IMR-90 (cell line): ENCODE results near the gene YKT6. TPM values are rescaled to one million over a fixed set of nuclear protein-coding genes. Genes with fewer than 3 reads are reported as not detected.

ENCODE experiments used
- ATAC-seq: fragments of 200-7000 bp; cut with Tn5 transposase; 2 replicates; pipeline ENCODE4 v1.9.1; 2020; ENCODE audit warnings: low read depth, mild to moderate bottlenecking, moderate library complexity
- BruUV-seq: library from RNA; stranded (reverse); fragments of 400-500 nt; replicated peaks from 2 replicates; lab custom pipeline; 2021; lab: Mats Ljungman, UMichigan
- CTCF ChIA-PET: fragments of 300-600 bp; formaldehyde crosslinking; extraction: SDS; loops from one replicate; lab custom pipeline; 2021; ENCODE audit warnings: antibody characterized with exemption; lab: Yijun Ruan, JAX
- POLR2A ChIA-PET: fragments of 300-600 bp; sonication (Branson Sonifier 250); formaldehyde crosslinking; loops from one replicate; lab custom pipeline; 2022; ENCODE audit warnings: antibody characterized with exemption; ENCODE audit not compliant: unreplicated experiment; lab: Charles Lee
- DNase-seq: peaks from one replicate; pipeline ENCODE4 v3.0.0; 2013
- H2AFZ ChIP-seq: replicated peaks from 2 replicates; pipeline ENCODE3; 2013; ENCODE audit warnings: low read length, mild to moderate bottlenecking; ENCODE audit not compliant: poor library complexity
- H2AK5ac ChIP-seq: 2 replicates; pipeline ENCODE4 v1.6.1; 2013; ENCODE audit warnings: low read depth, low read length, inconsistent platforms
- H2AK9ac ChIP-seq: replicated peaks from 2 replicates; pipeline ENCODE3; 2013; ENCODE audit warnings: mild to moderate bottlenecking, low read depth, low read length, moderate library complexity; ENCODE audit not compliant: poor library complexity
- H2BK120ac ChIP-seq: 2 replicates; pipeline ENCODE4 v1.6.1; 2013; ENCODE audit warnings: low read depth, low read length, inconsistent platforms
- H2BK15ac ChIP-seq: 3 replicates; pipeline ENCODE4 v1.6.1; 2013; ENCODE audit warnings: low read depth, low read length, inconsistent platforms
- H2BK20ac ChIP-seq: 2 replicates; pipeline ENCODE4 v1.6.1; 2013; ENCODE audit warnings: low read depth, mild to moderate bottlenecking, inconsistent platforms, low read length, moderate library complexity
- H2BK5ac ChIP-seq: 2 replicates; pipeline ENCODE4 v1.6.1; 2013; ENCODE audit warnings: mild to moderate bottlenecking, low read depth, low read length, inconsistent platforms; ENCODE audit not compliant: poor library complexity, severe bottlenecking
- H3K14ac ChIP-seq: replicated peaks from 2 replicates; pipeline ENCODE4 v1.6.1; 2013; ENCODE audit warnings: low read depth, low read length, inconsistent platforms
- H3K18ac ChIP-seq: 2 replicates; pipeline ENCODE4 v1.6.1; 2013; ENCODE audit warnings: low read depth, low read length, control low read depth
- H3K23ac ChIP-seq: 2 replicates; pipeline ENCODE4 v1.6.1; 2013; ENCODE audit warnings: low read depth, low read length, inconsistent platforms
- H3K27ac ChIP-seq: 2 replicates; pipeline ENCODE4 v1.5.1; 2013; ENCODE audit warnings: mild to moderate bottlenecking, control low read depth, low read length; ENCODE audit not compliant: insufficient read depth
- H3K27me3 ChIP-seq: 2 replicates; pipeline ENCODE4 v1.6.1; 2013; ENCODE audit warnings: low read length; ENCODE audit not compliant: control insufficient read depth, insufficient read depth
- H3K36me3 ChIP-seq: 2 replicates; pipeline ENCODE4 v1.6.1; 2013; ENCODE audit warnings: low read length, mixed read lengths; ENCODE audit not compliant: control insufficient read depth, insufficient read depth
- H3K4ac ChIP-seq: 2 replicates; pipeline ENCODE4 v1.6.1; 2013; ENCODE audit warnings: low read depth, low read length, inconsistent platforms
- H3K4me1 ChIP-seq: 2 replicates; pipeline ENCODE4 v1.6.1; 2013; ENCODE audit warnings: low read length, mixed read lengths; ENCODE audit not compliant: control insufficient read depth, insufficient read depth
- H3K4me2 ChIP-seq: 2 replicates; pipeline ENCODE4 v1.6.1; 2013; ENCODE audit warnings: low read depth, mild to moderate bottlenecking, control low read depth, low read length, moderate library complexity
- H3K4me3 ChIP-seq: 2 replicates; pipeline ENCODE4 v1.5.1; 2013; ENCODE audit warnings: low read depth, mild to moderate bottlenecking, control low read depth, low read length, moderate library complexity; ENCODE audit not compliant: insufficient read depth
- H3K56ac ChIP-seq: 2 replicates; pipeline ENCODE4 v1.6.1; 2013; ENCODE audit warnings: low read length, inconsistent platforms; ENCODE audit not compliant: insufficient read depth; ENCODE audit errors: extremely low read depth
- H3K79me1 ChIP-seq, 2 experiments: 2 replicates each; pipeline ENCODE4 v1.6.1; 2013; ENCODE audit warnings: low read length in 2 of 2, inconsistent platforms in 1 of 2, low read depth in 1 of 2
- H3K9ac ChIP-seq: 2 replicates; pipeline ENCODE4 v1.6.1; 2013; ENCODE audit warnings: low read depth, low read length, control low read depth
- H3K9me1 ChIP-seq: 2 replicates; pipeline ENCODE4 v1.6.1; 2013; ENCODE audit warnings: low read length, inconsistent platforms; ENCODE audit not compliant: insufficient read depth
- H3K9me3 ChIP-seq: 2 replicates; pipeline ENCODE4 v1.6.1; 2013; ENCODE audit warnings: low read length; ENCODE audit not compliant: control insufficient read depth, insufficient read depth
- H4K20me1 ChIP-seq: 2 replicates; pipeline ENCODE4 v1.6.1; 2013; ENCODE audit warnings: low read length, inconsistent platforms; ENCODE audit not compliant: insufficient read depth
- H4K5ac ChIP-seq: 2 replicates; pipeline ENCODE4 v1.6.1; 2013; ENCODE audit warnings: mild to moderate bottlenecking, low read depth, low read length, control low read depth
- H4K8ac ChIP-seq, 2 experiments: 2 replicates each; pipeline ENCODE4 v1.6.1; 2013; ENCODE audit warnings: low read depth in 2 of 2, low read length in 2 of 2, control low read depth in 1 of 2, inconsistent platforms in 1 of 2
- H4K91ac ChIP-seq: 2 replicates; pipeline ENCODE4 v1.6.1; 2013; ENCODE audit warnings: low read depth, low read length, inconsistent platforms; ENCODE audit not compliant: insufficient read depth
- BHLHE40 ChIP-seq: fragments of 150-350 bp; IDR thresholded peaks from 2 replicates; pipeline ENCODE4 v1.6.1; 2016; ENCODE audit warnings: mild to moderate bottlenecking, low read depth, low read length
- CEBPB ChIP-seq: IDR thresholded peaks from 2 replicates; pipeline ENCODE4 v1.6.1; 2012; ENCODE audit warnings: low read depth, low read length, improper control_type of control experiment
- CHD1 ChIP-seq: IDR thresholded peaks from 2 replicates; pipeline ENCODE4 v1.6.1; 2012; ENCODE audit warnings: low read depth, low read length, improper control_type of control experiment
- CTCF ChIP-seq: conservative IDR thresholded peaks from 2 replicates; pipeline ENCODE4 v1.5.1; 2012; ENCODE audit warnings: mild to moderate bottlenecking, low read depth, low read length, improper control_type of control experiment
- ELK1 ChIP-seq: fragments of 150-350 bp; IDR thresholded peaks from 2 replicates; pipeline ENCODE4 v1.6.1; 2016; ENCODE audit warnings: low read depth, mild to moderate bottlenecking, low read length, moderate library complexity, borderline replicate concordance
- FOS ChIP-seq: fragments of 150-350 bp; IDR thresholded peaks from 2 replicates; pipeline ENCODE4 v1.6.1; 2016; ENCODE audit warnings: low read depth, low read length
- MAFK ChIP-seq: IDR thresholded peaks from 2 replicates; pipeline ENCODE4 v1.6.1; 2012; ENCODE audit warnings: low read depth, low read length, improper control_type of control experiment
- MAZ ChIP-seq: IDR thresholded peaks from 2 replicates; pipeline ENCODE4 v1.6.1; 2012; ENCODE audit warnings: low read depth, mild to moderate bottlenecking, low read length, improper control_type of control experiment, moderate library complexity, borderline replicate concordance
- MXI1 ChIP-seq: IDR thresholded peaks from 2 replicates; pipeline ENCODE4 v1.6.1; 2012; ENCODE audit warnings: low read depth, mild to moderate bottlenecking, low read length, moderate library complexity, borderline replicate concordance
- NFE2L2 ChIP-seq: fragments of 150-350 bp; IDR thresholded peaks from 2 replicates; pipeline ENCODE4 v1.6.1; 2016; ENCODE audit warnings: low read depth, mild to moderate bottlenecking, low read length
- RAD21 ChIP-seq: IDR thresholded peaks from 2 replicates; pipeline ENCODE4 v1.6.1; 2012; ENCODE audit warnings: low read length, improper control_type of control experiment
- RCOR1 ChIP-seq: IDR thresholded peaks from 2 replicates; pipeline ENCODE4 v1.6.1; 2012; ENCODE audit warnings: mild to moderate bottlenecking, low read length, improper control_type of control experiment; ENCODE audit not compliant: insufficient replicate concordance
- RFX5 ChIP-seq: IDR thresholded peaks from 2 replicates; pipeline ENCODE4 v1.8.0; 2012; ENCODE audit warnings: low read depth, mild to moderate bottlenecking, low read length, moderate library complexity
- USF2 ChIP-seq: fragments of 150-350 bp; IDR thresholded peaks from 2 replicates; pipeline ENCODE4 v1.6.1; 2017; ENCODE audit warnings: mild to moderate bottlenecking, antibody characterized with exemption, low read length, low read depth
- WGBS, 2 experiments: methylation state at CpG; one replicate each; pipeline versions ENCODE4 v1.1.5 to v1.1.7; 2013; ENCODE audit warnings: missing lambda C conversion rate in 2 of 2; ENCODE audit not compliant: insufficient read length in 1 of 2; ENCODE audit errors: extremely low coverage in 2 of 2; 5-methylcytosine and 5-hydroxymethylcytosine counted together
- dilution Hi-C: fragments of 300-500 bp; cut with HindIII; formaldehyde crosslinking; loops from one replicate; pipeline ENCODE4 v1.14.3; 2018; ENCODE audit warnings: low sequenced_read_pairs; ENCODE audit not compliant: unreplicated experiment
- in situ Hi-C: fragments of 300-500 bp; cut with MboI; formaldehyde crosslinking; loops from 3 replicates; pipeline ENCODE4 v1.14.3; 2019; ENCODE audit warnings: low sequenced_read_pairs, inconsistent platforms, mixed read lengths
- intact Hi-C: fragments of 100-400 bp; cut with micrococcal nuclease; formaldehyde crosslinking; loops from 2 replicates; pipeline ENCODE4 v1.10.0; 2022
- polyA plus RNA-seq, 3 experiments: library from polyadenylated mRNA; depleted of rRNA; stranded (reverse); fragments of >200 nt; gene quantifications; 2 replicates each; pipeline ENCODE4 v1.2.3, GENCODE V29; 2012; ENCODE audit warnings: low replicate concordance in 1 of 3
- total RNA-seq: library from RNA; depleted of rRNA; stranded (reverse); fragments of >200 nt; gene quantifications from 2 replicates; pipeline ENCODE4 v1.2.3, GENCODE V29; 2012

Gene YKT6
- total and polyA plus RNA-seq, 2 of the 4 experiments (the other 2 are of a cell fraction), result 115 to 120 TPM

GRCh38 chr7:44201813-44202212 is 1.0 kb downstream of the YKT6 start:
- ChIA-PET POLR2A (interaction anchor here (0.7 kb wide), 1 partner anchor 10 kb away, joined by 5 read pairs; no protein-coding TSS in a partner anchor), CTCF (no interaction called here)
- H4K91ac ChIP-seq, result no peak overlapping the region
- peak overlapping the region; percentile 61 for H3K23ac ChIP-seq
- no peak overlapping the region for H3K27ac ChIP-seq
- H3K18ac ChIP-seq, result no peak overlapping the region
- no peak overlapping the region for H2BK15ac ChIP-seq
- dilution Hi-C loops (no loop called here), intact Hi-C loops (no loop called here), in situ Hi-C loops (no loop called here)
- peaks cover 19 to 51% of the 10 kb centered on the region in 2 experiments for H3K79me1 ChIP-seq
- H3K27me3 ChIP-seq, result 0 out of 2 replicates have a peak, but pooled peaks cover 2% of the 10 kb centered on the region
- H3K9me1 ChIP-seq, result peaks cover 7% of the 10 kb centered on the region
- H3K9ac ChIP-seq, result peak overlapping the region; percentile 97
- H3K14ac ChIP-seq, result peak overlapping the region; percentile 63; the same call in 1 of the 2 replicates
- H4K8ac ChIP-seq, result 0 out of 4 replicates have a peak overlapping the region, but pooled peaks of 1 of the 2 experiments have one; percentile 15
- ATAC-seq (peak; percentile 16; the same call in 1 of the 2 replicates), DNase-seq (peak; percentile 11)
- H3K4me3 ChIP-seq, result peak overlapping the region; percentile 97
- H3K36me3 ChIP-seq, result peaks cover 21% of the 10 kb centered on the region
- no TSS peak for BruUV-seq
- TF ChIP-seq MAFK (no peak), CEBPB (no peak), NFE2L2 (no peak), RCOR1 (no peak), MAZ (no peak), RFX5 (no peak), CTCF (no peak), BHLHE40 (no peak), CHD1 (no peak), ELK1 (no peak), USF2 (no peak), FOS (no peak), RAD21 (no peak), MXI1 (no peak)
- H4K20me1 ChIP-seq, result peaks cover 35% of the 10 kb centered on the region
- no peak overlapping the region for H2AFZ ChIP-seq
- H3K4ac ChIP-seq, result peak overlapping the region; percentile 13; the same call in 1 of the 2 replicates
- no peak overlapping the region for H2AK9ac ChIP-seq
- 12% methylated on average over 5 of the region's 8 CpGs; no CpG with 5 or more reads in 1 of the 2 experiments for WGBS, 2 experiments
- H2BK5ac ChIP-seq, result no peak overlapping the region
- no peak overlapping the region for H2BK20ac ChIP-seq
- H2BK120ac ChIP-seq, result no peak overlapping the region
- H3K4me1 ChIP-seq, result no peaks in the 10 kb centered on the region; the same call in 1 of the 2 replicates
- H3K9me3 ChIP-seq, result no peaks in the 10 kb centered on the region
- H4K5ac ChIP-seq, result no peak overlapping the region
- H3K56ac ChIP-seq, result peak overlapping the region; percentile 43; the same call in 1 of the 2 replicates
- H2AK5ac ChIP-seq, result no peak overlapping the region
- H3K4me2 ChIP-seq, result peak overlapping the region; percentile 94
